NCI-H2081 treated with DMSO at 0.1 percent for 48 hours (cell line): ENCODE data around the gene TACO1.

ENCODE experiments used
- DNase-seq: peaks from one replicate; lab custom pipeline; 2025; lab: John Stamatoyannopoulos, UW

The TACO1 gene

DNA sequence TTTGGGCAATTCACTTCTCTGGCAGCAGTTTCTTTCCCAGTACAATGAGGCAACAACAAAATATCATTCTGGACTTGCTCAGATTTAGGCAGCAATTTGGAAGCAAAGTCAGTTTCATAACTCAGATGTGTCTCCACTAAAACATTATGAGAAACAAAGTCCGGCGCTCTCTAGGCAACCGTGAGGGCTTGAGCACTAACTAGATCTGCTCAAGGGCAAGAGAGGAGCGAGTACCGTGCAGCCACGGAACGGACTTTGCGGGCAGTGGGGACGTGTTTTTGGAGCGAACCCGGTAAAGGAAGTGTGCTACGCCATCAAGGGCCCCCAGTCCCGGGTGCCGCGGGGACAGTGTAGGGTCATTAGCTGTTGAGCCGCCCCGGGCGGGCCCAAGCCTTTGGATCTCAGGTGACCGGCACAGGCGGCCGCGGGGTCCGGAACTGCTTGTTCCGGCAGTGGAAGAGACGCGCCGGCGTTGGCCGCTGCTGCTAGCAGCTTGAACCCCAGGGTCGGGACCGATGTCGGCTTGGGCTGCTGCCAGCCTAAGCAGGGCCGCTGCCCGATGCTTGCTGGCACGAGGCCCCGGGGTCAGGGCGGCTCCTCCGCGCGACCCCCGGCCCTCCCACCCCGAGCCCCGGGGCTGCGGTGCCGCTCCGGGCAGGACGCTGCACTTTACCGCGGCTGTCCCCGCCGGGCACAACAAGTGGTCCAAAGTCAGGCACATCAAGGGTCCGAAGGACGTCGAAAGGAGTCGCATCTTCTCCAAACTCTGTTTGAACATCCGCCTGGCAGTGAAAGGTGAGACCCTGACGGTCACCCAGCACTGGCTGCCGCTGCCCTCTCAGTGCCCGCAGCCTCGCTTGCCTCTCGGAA is at the start of gene TACO1:
Gene TACO1, plus strand, starts transcription at position 327 of the 870 bp plus-strand sequence. Its CDS starts 189 bp downstream, at position 516.
- DNase-seq, result peak; percentile 25

GRCh38 chr17:63552211-63552610 is 48.5 kb upstream of the TACO1 start:
- no peak for DNase-seq

- no peak for DNase-seq
Observed at GRCh38 chr17:63555500-63556156, 45.1 kb upstream of the TACO1 start.

DNA sequence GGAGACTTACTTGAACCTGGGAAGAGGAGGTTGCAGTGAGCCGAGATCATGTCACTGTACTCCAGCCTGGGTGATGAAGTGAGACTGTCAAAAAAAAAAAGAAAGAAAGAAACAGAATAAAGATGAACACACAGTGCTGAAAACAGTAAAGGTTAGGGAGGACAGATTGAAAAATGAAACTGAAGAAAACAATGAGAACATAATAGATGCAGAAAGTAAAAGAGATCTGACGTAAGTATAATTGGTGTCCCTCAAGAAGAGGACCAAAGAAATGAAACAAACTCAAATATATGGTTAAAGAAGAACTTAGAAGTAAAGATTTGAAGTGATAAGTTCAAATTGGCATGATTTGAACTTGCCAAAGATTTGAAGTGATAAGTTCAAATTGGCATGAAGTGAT is 43.3 kb upstream of the TACO1 start:
- no peak for DNase-seq

- DNase-seq, result no peak
Observed at GRCh38 chr17:63558441-63558840, 42.3 kb upstream of the TACO1 start.

DNA sequence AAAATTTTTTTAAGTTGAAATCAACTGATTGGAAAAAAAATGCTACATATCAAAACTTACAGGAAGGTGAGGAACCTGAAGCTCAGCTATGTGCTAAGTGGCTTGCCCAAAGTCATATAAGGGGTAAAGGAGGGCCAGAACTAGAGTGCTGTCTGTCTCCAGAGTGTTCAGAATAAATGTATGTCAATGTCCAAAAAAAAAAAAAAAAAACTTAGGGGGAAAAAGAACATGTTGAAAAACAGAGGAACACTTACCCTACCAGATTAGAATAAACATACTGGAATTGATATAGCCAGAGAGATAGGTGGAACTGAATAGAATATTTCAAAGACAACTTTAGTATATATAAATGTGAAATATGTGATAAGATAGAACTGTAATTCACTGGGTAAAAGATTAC is 38.9 kb upstream of the TACO1 start:
- DNase-seq, result no peak

- no peak for DNase-seq
Observed at GRCh38 chr17:63563339-63563738, 37.4 kb upstream of the TACO1 start.

GRCh38 chr17:63564562-63564961 is 36.1 kb upstream of the TACO1 start:
- no peak for DNase-seq

- no peak for DNase-seq
Observed at GRCh38 chr17:63567229-63567628, 33.5 kb upstream of the TACO1 start.

GRCh38 chr17:63568563-63568962 is 32.1 kb upstream of the TACO1 start:
- no peak for DNase-seq

DNA sequence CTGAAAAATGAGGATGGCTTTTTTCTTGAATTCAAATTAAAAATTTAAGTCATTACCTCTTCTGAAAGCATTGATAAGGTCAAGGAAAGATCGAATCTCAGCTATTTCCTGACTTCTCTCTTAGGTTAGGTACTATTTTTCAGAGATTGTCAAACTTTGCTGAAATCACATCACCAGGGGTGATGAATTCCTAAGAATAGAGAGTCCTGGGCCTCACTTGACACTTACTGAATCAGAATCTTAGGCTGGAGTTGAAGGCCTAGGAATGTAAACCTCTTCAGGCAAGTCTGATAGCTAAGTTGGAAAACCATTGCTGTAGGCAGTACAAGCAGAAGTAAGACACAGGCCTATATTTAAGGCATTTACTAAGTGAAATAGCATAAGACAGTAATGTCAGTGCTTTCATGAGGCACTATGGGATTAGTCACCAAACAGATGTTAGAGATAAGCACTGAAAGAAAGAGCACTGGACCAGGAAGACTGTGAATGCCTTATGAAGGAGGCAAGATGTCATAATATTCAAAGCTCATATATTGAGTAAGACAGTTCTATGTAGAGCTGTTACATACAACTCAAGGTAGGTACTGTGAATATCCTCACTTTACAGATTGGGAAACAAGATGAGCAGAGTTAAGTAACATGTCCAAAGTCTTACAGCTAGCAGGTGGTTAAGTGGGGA is 28.9 kb upstream of the TACO1 start:
- DNase-seq, result no peak

GRCh38 chr17:63573634-63574033 is 27.1 kb upstream of the TACO1 start:
- DNase-seq, result no peak

- no peak for DNase-seq
Observed at GRCh38 chr17:63578027-63578768, 22.5 kb upstream of the TACO1 start.

DNA sequence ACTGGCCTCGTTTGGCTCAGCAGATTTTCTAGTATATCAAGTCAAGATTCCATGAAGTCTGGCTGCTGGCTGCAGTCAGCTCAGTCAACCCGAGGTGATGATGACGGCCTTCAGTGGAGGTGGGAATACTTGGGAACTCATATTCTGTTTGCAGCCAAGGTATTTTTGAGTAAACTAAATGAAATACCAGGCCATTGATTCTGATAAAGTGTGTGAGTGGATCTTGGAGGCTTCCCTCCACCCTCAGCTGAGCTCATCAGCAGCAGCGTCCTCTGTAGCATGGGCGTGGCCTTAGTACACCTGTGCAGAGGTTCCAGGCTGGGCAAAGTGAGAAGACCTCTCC is 22.0 kb upstream of the TACO1 start:
- no peak for DNase-seq

GRCh38 chr17:63579633-63580032 is 21.1 kb upstream of the TACO1 start:
- DNase-seq, result no peak

DNA sequence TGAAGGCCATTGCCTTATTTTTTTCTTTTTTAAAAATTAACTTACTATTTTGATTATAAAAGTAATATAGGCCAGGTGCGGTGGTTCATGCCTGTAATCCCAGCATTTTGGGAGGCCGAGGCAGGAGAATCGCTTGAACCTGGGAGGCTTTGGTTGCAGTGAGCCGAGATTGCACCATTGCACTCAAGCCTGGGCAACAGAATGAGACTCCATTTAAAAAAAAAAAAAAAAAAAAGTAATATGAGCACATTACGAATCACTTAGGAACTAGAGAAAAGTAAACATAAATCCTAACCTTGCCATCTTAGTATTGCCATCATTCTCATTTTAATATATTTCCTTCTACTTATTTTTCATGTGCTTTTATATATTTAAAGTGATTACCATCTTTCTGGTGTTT is 12.9 kb upstream of the TACO1 start:
- no peak for DNase-seq

GRCh38 chr17:63588797-63589196 is 11.9 kb upstream of the TACO1 start:
- no peak for DNase-seq

GRCh38 chr17:63589646-63590045 is 11.0 kb upstream of the TACO1 start:
- DNase-seq, result no peak

GRCh38 chr17:63592797-63593196 is 7.9 kb upstream of the TACO1 start:
- DNase-seq, result no peak

- no peak for DNase-seq
Observed at GRCh38 chr17:63595132-63595531, 5.6 kb upstream of the TACO1 start.

DNA sequence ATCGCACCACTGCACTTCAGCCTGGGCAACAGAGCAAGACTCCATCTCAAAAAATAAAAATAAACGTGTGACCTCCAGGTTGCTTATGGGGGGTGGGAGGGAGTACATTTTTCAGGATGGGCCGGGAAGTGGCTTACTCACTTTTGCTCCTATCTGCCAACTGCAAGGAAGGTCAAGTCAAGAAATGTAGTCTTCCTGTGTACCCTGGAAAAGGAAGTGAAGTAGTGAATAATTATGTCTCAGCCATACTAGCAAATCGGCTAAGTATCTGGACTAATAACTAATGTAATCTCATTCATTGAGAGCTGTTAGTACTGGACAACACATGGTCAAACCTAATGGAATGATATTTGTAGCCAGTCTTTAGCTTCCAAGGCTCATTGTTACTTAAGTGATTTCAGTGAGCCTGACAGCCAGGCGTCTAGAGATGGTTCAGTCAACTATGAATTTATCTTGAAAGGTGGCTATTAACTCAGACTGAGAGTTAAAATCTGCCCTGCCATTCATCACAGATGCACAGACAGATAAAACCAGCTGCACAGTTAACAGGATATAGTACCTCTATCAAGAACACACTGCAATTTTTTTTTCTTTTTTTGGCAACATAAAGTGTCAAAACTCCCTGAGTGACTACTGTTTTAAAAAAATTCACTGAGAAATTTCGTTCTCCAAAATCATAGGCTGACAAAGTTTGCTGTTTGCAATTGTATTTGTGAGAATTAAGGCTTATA is 3.7 kb upstream of the TACO1 start:
- no peak for DNase-seq

DNA sequence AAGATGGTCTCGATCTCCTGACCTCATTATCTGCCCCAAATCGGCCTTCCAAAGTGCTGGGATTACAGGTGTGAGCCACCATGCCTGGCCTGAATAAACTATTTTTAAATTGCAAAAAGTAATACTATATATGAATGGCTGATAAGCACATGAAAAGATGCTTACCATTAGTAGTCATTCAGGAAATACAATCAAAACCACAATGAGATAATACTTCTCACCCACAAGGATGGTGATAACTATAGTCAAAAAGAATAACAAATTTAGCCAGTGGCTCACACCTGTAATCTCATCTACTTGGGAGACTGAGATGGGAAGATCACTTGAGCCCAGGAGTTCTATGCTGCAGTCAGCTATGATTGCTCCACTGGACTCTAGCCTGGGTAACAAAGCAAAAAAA is 2.4 kb upstream of the TACO1 start:
- DNase-seq, result no peak
